A549 (cell line): ENCODE results near the gene BANF2.

Source experiments
- CTCF ChIP-seq: fragments of >200 bp; sonication (Bioruptor Twin); formaldehyde crosslinking; IDR thresholded peaks from 3 replicates; pipeline ENCODE4 v1.5.1; 2016
- ESRRA ChIP-seq: fragments of 150-350 bp; IDR thresholded peaks from 2 replicates; pipeline ENCODE4 v1.6.1; 2014; ENCODE audit warnings: mild to moderate bottlenecking, low read length, borderline replicate concordance
- NFE2L2 ChIP-seq: fragments of 150-350 bp; conservative IDR thresholded peaks from 2 replicates; pipeline ENCODE4 v1.6.1; 2014; ENCODE audit warnings: low read length
- NPAS2 ChIP-seq: fragments of 250-450 bp; sonication (Bioruptor Pico); IDR thresholded peaks from 2 replicates; pipeline ENCODE4 v1.8.0; 2022; ENCODE audit warnings: mild to moderate bottlenecking, moderate library complexity, borderline replicate concordance
- POLR2A ChIP-seq: IDR thresholded peaks from 2 replicates; pipeline ENCODE4 v1.6.1; 2012; ENCODE audit warnings: mild to moderate bottlenecking, low read length
- RAD21 ChIP-seq, 2 experiments: fragments of >200 bp in 1 of 2; sonication (Bioruptor Twin) in 1 of 2; formaldehyde crosslinking in 1 of 2; IDR thresholded peaks in 1 of 2; conservative IDR thresholded peaks in 1 of 2; 2 replicates in 1 of 2; 3 replicates in 1 of 2; pipeline ENCODE4 v1.6.1; 2012 to 2018; ENCODE audit warnings: inconsistent platforms in 1 of 2
- RCOR1 ChIP-seq: fragments of 150-350 bp; IDR thresholded peaks from 2 replicates; pipeline ENCODE4 v1.6.1; 2014; ENCODE audit warnings: antibody characterized with exemption, low read length, low read depth
- ZC3H11A ChIP-seq: fragments of 450-650 bp; IDR thresholded peaks from 2 replicates; pipeline ENCODE4 v1.6.1; 2014; ENCODE audit warnings: antibody characterized with exemption, mild to moderate bottlenecking
- ZFP36 ChIP-seq: fragments of 450-650 bp; IDR thresholded peaks from 2 replicates; pipeline ENCODE4 v1.6.1; 2014; ENCODE audit warnings: borderline replicate concordance; ENCODE audit not compliant: partially characterized antibody
- TF ChIP-seq, protein P1 (sequence below): fragments of 200-600 bp; sonication (generic); IDR thresholded peaks from 2 replicates; pipeline ENCODE4 v1.6.1; 2016; ENCODE audit warnings: antibody characterized with exemption, mild to moderate bottlenecking, moderate library complexity
- TF ChIP-seq, protein P2 (sequence below): IDR thresholded peaks from 2 replicates; pipeline ENCODE4 v1.6.1; 2012

- TF ChIP-seq CTCF (no peak), POLR2A (no peak), NFE2L2 (no peak), ZC3H11A (no peak), ZFP36 (no peak), RCOR1 (no peak), ESRRA (no peak), RAD21 (conservative IDR thresholded peaks at IDR 0.05 in 1 of 2, IDR thresholded peaks at IDR 0.05 in 1 of 2) (no peak), NPAS2 (CRISPR knock-in tag) (no peak)
- TF ChIP-seq, protein P1, sequence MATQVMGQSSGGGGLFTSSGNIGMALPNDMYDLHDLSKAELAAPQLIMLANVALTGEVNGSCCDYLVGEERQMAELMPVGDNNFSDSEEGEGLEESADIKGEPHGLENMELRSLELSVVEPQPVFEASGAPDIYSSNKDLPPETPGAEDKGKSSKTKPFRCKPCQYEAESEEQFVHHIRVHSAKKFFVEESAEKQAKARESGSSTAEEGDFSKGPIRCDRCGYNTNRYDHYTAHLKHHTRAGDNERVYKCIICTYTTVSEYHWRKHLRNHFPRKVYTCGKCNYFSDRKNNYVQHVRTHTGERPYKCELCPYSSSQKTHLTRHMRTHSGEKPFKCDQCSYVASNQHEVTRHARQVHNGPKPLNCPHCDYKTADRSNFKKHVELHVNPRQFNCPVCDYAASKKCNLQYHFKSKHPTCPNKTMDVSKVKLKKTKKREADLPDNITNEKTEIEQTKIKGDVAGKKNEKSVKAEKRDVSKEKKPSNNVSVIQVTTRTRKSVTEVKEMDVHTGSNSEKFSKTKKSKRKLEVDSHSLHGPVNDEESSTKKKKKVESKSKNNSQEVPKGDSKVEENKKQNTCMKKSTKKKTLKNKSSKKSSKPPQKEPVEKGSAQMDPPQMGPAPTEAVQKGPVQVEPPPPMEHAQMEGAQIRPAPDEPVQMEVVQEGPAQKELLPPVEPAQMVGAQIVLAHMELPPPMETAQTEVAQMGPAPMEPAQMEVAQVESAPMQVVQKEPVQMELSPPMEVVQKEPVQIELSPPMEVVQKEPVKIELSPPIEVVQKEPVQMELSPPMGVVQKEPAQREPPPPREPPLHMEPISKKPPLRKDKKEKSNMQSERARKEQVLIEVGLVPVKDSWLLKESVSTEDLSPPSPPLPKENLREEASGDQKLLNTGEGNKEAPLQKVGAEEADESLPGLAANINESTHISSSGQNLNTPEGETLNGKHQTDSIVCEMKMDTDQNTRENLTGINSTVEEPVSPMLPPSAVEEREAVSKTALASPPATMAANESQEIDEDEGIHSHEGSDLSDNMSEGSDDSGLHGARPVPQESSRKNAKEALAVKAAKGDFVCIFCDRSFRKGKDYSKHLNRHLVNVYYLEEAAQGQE, result no peak
- TF ChIP-seq, protein P2, sequence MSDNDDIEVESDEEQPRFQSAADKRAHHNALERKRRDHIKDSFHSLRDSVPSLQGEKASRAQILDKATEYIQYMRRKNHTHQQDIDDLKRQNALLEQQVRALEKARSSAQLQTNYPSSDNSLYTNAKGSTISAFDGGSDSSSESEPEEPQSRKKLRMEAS, result no peak
These were observed 18.1 kb upstream of the BANF2 start for GRCh38 chr20:17681726-17682102.
